Measurements from ENCODE around the gene SPATA16.
"Not testable (repeated sequence)": the region's sequence is repeated elsewhere in the genome, so short reads cannot be mapped to it uniquely, and the experiment has no call there.

SPATA16 gene

DNA sequence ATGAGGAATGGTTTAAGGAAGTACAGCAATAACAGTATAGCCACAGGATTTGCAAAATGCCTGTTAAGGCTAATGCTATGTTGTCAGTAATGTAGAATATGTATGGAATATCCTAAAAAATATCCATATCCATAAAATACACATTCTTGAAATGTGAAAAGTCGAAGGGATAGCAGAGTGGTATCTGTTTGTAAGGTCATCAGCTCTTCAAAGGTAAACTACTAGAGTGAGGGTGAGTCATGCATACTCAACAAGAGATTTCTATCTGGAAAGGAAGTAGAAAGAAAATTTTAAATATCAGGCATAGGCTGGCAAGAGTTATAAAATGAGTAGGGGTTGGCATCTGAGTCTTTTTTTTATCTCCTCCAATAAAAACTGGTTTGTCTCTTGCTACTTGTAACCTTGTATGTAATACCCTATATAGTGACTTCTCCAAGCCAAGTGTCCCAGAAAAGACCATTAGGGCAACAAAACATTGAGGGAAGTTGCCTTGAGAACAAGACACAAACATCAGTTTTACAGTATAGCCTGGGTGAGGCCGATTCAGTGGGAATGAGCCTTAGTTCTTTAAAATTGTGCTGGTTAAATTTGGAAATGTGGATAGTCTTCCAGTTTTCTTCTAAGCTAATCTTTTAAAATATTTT lies 103.1 kb downstream of the SPATA16 start:
- H3K27me3 Mint-ChIP-seq, result no peaks in the 10 kb centered on the region
- no peaks in the 10 kb centered on the region for H3K4me1 Mint-ChIP-seq (ENCODE audit: low read depth)
- no peaks in the 10 kb centered on the region for H3K9me3 Mint-ChIP-seq
- no peak overlapping the region for H3K27ac Mint-ChIP-seq
- H3K4me3 Mint-ChIP-seq, result no peak overlapping the region
- no peaks in the 10 kb centered on the region for H3K36me3 Mint-ChIP-seq (ENCODE audit: low read depth)

DNA sequence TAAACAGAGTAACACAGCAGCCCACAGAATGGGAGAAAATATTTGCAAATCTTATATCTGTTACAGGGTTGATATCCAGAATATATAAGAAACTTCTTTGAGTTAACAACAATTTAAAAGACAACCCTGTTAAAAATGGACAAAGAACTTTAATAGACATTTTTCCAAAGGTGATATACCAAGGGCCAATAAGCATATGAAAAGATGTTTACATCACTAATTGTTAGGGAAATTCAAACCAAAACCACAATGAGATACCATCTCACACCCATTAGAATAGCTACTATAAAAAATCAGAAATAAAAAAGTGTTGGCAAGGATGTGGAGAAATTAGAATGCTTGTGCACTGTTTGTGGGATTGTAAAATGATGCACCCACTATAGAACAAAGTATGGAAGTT lies 110.8 kb downstream of the SPATA16 start:
- no peaks in the 10 kb centered on the region for H3K9me3 Mint-ChIP-seq
- no peaks in the 10 kb centered on the region for H3K4me1 Mint-ChIP-seq (ENCODE audit: low read depth)
- H3K4me3 Mint-ChIP-seq, result no peak overlapping the region
- no peaks in the 10 kb centered on the region for H3K36me3 Mint-ChIP-seq (ENCODE audit: low read depth)
- H3K27ac Mint-ChIP-seq, result no peak overlapping the region
- H3K27me3 Mint-ChIP-seq, result no peaks in the 10 kb centered on the region

- Mint-ChIP-seq H3K4me1 (ENCODE audit: low read depth) (no peaks in the 10 kb centered on the region), H3K4me3 (no peak overlapping the region), H3K27ac (no peak overlapping the region), H3K36me3 (ENCODE audit: low read depth) (no peaks in the 10 kb centered on the region), H3K27me3 (no peaks in the 10 kb centered on the region), H3K9me3 (no peaks in the 10 kb centered on the region)
Observed at GRCh38 chr3:173028351-173028750, 112.7 kb downstream of the SPATA16 start.

DNA sequence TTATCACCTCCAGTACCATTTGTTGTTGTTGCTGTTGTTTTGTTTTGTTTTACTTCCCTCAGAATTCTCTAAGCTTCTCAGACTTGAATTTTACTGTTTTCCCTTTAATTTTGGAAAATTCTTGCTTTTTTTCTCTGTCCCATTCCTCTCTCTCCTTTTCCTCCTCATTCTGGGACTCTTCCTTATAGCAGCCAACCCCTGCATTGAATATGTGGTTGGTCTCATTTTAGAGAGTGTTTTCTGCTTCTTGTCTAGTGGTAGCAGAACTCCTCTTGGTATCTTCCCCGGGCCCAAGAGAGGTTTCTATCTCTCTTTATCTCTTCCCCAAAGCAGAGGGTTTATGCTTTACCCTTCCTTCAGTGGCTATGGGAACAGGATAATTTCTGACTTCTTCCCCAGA lies 113.6 kb downstream of the SPATA16 start:
- Mint-ChIP-seq H3K4me1 (ENCODE audit: low read depth) (no peaks in the 10 kb centered on the region), H3K4me3 (no peak overlapping the region), H3K27ac (no peak overlapping the region), H3K27me3 (no peaks in the 10 kb centered on the region), H3K36me3 (ENCODE audit: low read depth) (no peaks in the 10 kb centered on the region), H3K9me3 (no peaks in the 10 kb centered on the region)

DNA sequence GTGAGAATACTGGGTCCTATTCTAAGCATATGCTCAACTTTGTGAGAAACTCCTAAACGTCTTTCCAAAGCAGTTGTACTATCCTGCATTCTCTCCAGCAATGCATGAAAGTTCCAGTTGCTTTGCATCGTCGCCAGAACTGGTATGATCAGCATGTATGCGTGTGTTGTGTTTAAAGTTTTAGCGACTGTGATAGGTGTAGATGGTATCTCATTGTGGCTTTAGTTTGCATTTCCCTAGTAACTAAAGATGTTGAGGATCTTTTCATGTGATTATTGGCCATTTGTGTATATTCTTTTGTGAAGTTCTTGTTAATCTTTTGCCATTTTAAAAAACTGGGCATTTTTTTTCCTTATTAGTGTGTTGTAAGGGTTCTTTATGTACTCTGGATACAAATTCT lies 115.1 kb downstream of the SPATA16 start:
- Mint-ChIP-seq H3K4me3 (no peak overlapping the region), H3K4me1 (ENCODE audit: low read depth) (no peaks in the 10 kb centered on the region), H3K36me3 (ENCODE audit: low read depth) (no peaks in the 10 kb centered on the region), H3K27me3 (no peaks in the 10 kb centered on the region), H3K27ac (no peak overlapping the region), H3K9me3 (peaks cover 2% of the 10 kb centered on the region)

- H3K36me3 Mint-ChIP-seq (ENCODE audit: low read depth), result no peaks in the 10 kb centered on the region
- no peaks in the 10 kb centered on the region for H3K27me3 Mint-ChIP-seq
- no peak overlapping the region for H3K27ac Mint-ChIP-seq
- H3K9me3 Mint-ChIP-seq, result peaks cover 3% of the 10 kb centered on the region
- no peak overlapping the region for H3K4me3 Mint-ChIP-seq
- no peaks in the 10 kb centered on the region for H3K4me1 Mint-ChIP-seq (ENCODE audit: low read depth)
Observed at GRCh38 chr3:173021547-173022185, 119.4 kb downstream of the SPATA16 start.

DNA sequence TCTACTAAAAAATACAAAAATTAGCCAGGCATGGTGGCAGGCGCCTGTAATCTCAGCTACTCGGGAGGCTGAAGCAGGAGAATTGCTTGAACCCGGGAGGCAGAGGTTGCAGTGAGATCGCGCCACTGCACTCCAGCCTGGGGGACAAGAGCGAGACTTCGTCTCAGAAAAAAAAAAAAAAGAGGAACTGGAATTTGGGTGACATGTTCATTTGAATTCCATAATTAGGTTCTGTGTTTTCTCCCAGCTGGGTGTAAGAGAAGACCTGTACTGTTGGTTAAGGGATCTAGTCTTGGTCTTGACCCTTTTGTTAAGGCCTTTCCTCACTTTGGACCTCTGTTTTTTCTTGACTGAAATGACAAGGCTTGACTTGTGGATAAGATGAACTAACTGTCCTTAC lies 120.9 kb downstream of the SPATA16 start:
- not testable (repeated sequence) for H3K27ac Mint-ChIP-seq, H3K4me3 Mint-ChIP-seq

DNA sequence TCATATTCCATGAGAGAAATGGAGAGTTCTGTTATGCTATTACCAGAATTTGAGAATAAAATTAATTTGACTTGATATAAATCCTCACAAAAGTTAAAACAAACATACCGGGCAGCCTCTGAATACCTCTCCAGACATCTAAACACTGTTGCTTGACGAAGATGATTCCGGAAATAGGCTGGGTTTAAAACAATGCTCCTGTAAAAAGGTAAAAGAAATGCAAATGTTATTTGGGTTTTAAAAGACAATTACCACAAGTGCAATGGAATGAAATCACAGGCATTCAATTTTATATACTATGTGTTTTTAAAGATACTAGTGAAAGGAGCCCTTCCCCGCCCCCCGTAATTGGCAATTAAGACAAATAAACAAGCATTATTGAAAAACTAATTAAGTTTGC lies 121.7 kb downstream of the SPATA16 start:
- Mint-ChIP-seq H3K27ac (no peak overlapping the region), H3K4me3 (no peak overlapping the region)

More for the DNA sequence above, 120.9 kb downstream of the SPATA16 start:
- H3K27me3 Mint-ChIP-seq; H3K36me3 Mint-ChIP-seq (ENCODE audit: low read depth); H3K9me3 Mint-ChIP-seq; H3K4me1 Mint-ChIP-seq (ENCODE audit: low read depth): not testable (repeated sequence)

GRCh38 chr3:173018758-173019157 lies 122.3 kb downstream of the SPATA16 start:
- Mint-ChIP-seq H3K4me1 (ENCODE audit: low read depth) (no peaks in the 10 kb centered on the region), H3K27ac (no peak overlapping the region), H3K9me3 (peaks cover 3% of the 10 kb centered on the region), H3K4me3 (no peak overlapping the region), H3K36me3 (ENCODE audit: low read depth) (no peaks in the 10 kb centered on the region), H3K27me3 (no peaks in the 10 kb centered on the region)

More for the DNA sequence above, 121.7 kb downstream of the SPATA16 start:
- Mint-ChIP-seq H3K4me1 (ENCODE audit: low read depth) (no peaks in the 10 kb centered on the region), H3K36me3 (ENCODE audit: low read depth) (no peaks in the 10 kb centered on the region), H3K9me3 (peaks cover 3% of the 10 kb centered on the region), H3K27me3 (no peaks in the 10 kb centered on the region)

DNA sequence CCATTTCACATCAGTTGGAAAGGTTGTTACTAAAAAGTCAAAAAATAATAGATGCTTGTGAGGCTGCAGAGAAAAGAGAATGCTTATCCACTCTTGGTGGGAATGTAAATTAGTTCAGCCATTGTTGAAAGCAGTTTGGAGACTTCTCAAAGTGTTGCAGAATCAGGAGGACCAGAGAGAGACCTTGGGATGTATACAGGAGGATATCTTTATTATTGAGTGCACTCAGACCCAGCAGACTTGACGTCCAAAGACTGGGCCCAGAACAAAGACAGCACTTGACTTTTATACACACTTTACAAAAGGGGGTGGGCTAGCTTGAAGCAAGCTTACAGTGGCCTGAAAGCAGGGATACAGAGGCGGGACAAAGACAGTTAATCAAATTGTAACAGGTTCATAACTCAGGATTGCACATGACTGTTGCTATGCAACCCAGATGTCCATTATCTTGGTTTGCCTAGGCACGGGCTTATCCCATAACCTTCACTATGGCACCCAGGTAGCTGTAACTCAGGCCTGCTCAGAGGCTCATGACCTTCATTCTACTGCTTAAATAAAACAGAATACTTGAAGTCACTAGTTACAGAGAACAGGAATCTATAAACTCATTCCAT lies 127.7 kb downstream of the SPATA16 start:
- no peaks in the 10 kb centered on the region for H3K4me1 Mint-ChIP-seq (ENCODE audit: low read depth)
- no peaks in the 10 kb centered on the region for H3K9me3 Mint-ChIP-seq
- no peaks in the 10 kb centered on the region for H3K36me3 Mint-ChIP-seq (ENCODE audit: low read depth)
- H3K4me3 Mint-ChIP-seq, result no peak overlapping the region
- no peaks in the 10 kb centered on the region for H3K27me3 Mint-ChIP-seq
- no peak overlapping the region for H3K27ac Mint-ChIP-seq

DNA sequence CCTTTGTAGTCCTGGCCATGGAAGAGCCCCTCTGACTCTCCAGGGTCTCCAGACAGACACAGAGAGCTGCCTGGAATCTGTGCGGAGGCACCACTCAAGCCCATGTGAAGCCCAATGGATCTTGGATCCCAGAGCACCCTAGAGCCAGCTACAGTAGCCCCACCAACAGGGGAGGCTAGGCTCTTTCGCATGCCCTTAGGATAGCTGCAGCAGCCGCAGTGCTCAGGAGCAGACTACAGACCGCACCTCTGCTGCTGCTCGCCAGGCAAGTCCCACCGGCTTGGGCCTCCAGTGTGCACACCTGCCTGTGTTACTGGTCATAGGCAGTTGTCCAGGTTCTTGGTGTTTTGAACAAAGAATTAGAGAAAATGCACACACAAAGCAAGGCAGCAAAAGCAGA lies 131.6 kb downstream of the SPATA16 start:
- Mint-ChIP-seq H3K4me3 (no peak overlapping the region), H3K9me3 (no peaks in the 10 kb centered on the region), H3K27ac (no peak overlapping the region), H3K27me3 (no peaks in the 10 kb centered on the region), H3K4me1 (ENCODE audit: low read depth) (no peaks in the 10 kb centered on the region), H3K36me3 (ENCODE audit: low read depth) (no peaks in the 10 kb centered on the region)

GRCh38 chr3:173008978-173009377 lies 132.1 kb downstream of the SPATA16 start:
- no peaks in the 10 kb centered on the region for H3K27me3 Mint-ChIP-seq

GRCh38 chr3:173007079-173007723 lies 133.8 kb downstream of the SPATA16 start:
- Mint-ChIP-seq H3K27me3 (no peaks in the 10 kb centered on the region), H3K4me1 (ENCODE audit: low read depth) (no peaks in the 10 kb centered on the region), H3K27ac (no peak overlapping the region), H3K9me3 (no peaks in the 10 kb centered on the region), H3K36me3 (ENCODE audit: low read depth) (no peaks in the 10 kb centered on the region), H3K4me3 (no peak overlapping the region)

More at GRCh38 chr3:173008978-173009377, 132.1 kb downstream of the SPATA16 start:
- H3K4me1 Mint-ChIP-seq (ENCODE audit: low read depth), result no peaks in the 10 kb centered on the region
- no peak overlapping the region for H3K27ac Mint-ChIP-seq
- no peak overlapping the region for H3K4me3 Mint-ChIP-seq
- no peaks in the 10 kb centered on the region for H3K9me3 Mint-ChIP-seq
- H3K36me3 Mint-ChIP-seq (ENCODE audit: low read depth), result no peaks in the 10 kb centered on the region

GRCh38 chr3:173006006-173006405 lies 135.0 kb downstream of the SPATA16 start:
- H3K27ac Mint-ChIP-seq, result no peak overlapping the region
- no peaks in the 10 kb centered on the region for H3K36me3 Mint-ChIP-seq (ENCODE audit: low read depth)
- H3K4me3 Mint-ChIP-seq, result no peak overlapping the region
- no peaks in the 10 kb centered on the region for H3K27me3 Mint-ChIP-seq
- no peaks in the 10 kb centered on the region for H3K4me1 Mint-ChIP-seq (ENCODE audit: low read depth)
- peaks cover 3% of the 10 kb centered on the region for H3K9me3 Mint-ChIP-seq

- Mint-ChIP-seq H3K27ac (no peak overlapping the region), H3K4me1 (ENCODE audit: low read depth) (no peaks in the 10 kb centered on the region), H3K27me3 (no peaks in the 10 kb centered on the region), H3K4me3 (no peak overlapping the region), H3K9me3 (peaks cover 3% of the 10 kb centered on the region), H3K36me3 (ENCODE audit: low read depth) (no peaks in the 10 kb centered on the region)
Observed at GRCh38 chr3:173004681-173005080, 136.4 kb downstream of the SPATA16 start.

Data from stimulated activated naive CD8-positive, alpha-beta T cell treated with anti-CD3 and anti-CD28 coated beads, Interleukin-15, Interleukin-2, amounts not matched to agents 100 ng/mL and 50 ng/mL, for 24 hours (primary cell).